Esophagus (tissue), 2 donors: Measurements from ENCODE around the gene MIER1. TPM values are rescaled to one million over a fixed set of nuclear protein-coding genes. Genes with fewer than 3 reads are reported as not detected.
"Not testable (repeated sequence)": the region's sequence is repeated elsewhere in the genome, so short reads cannot be mapped to it uniquely, and the experiment has no call there.

Experiments
- H3K27ac ChIP-seq, 2 donors: one replicate each; pipeline ENCODE4 v1.5.1; 2013; ENCODE audit warnings: low read depth in 2 of 2, mild to moderate bottlenecking in 2 of 2, inconsistent platforms in 1 of 2, low read length in 1 of 2, moderate library complexity in 1 of 2
- H3K27me3 ChIP-seq, 2 donors: one replicate each; pipeline ENCODE4 v1.6.1; 2013; ENCODE audit warnings: low read length in 2 of 2, control low read depth in 1 of 2, mild to moderate bottlenecking in 1 of 2; ENCODE audit not compliant: insufficient read depth in 2 of 2, control insufficient read depth in 1 of 2
- H3K36me3 ChIP-seq, 2 donors: one replicate each; pipeline ENCODE4 v1.6.1; 2013; ENCODE audit warnings: low read length in 1 of 2; ENCODE audit not compliant: control insufficient read depth in 2 of 2, insufficient read depth in 2 of 2
- H3K4me1 ChIP-seq, 2 donors: one replicate each; pipeline ENCODE4 v1.6.1; 2013; ENCODE audit warnings: low read length in 1 of 2; ENCODE audit not compliant: control insufficient read depth in 2 of 2, insufficient read depth in 2 of 2
- H3K4me3 ChIP-seq, 2 donors: one replicate each; pipeline ENCODE4 v1.5.1; 2013; ENCODE audit warnings: low read length in 2 of 2, mild to moderate bottlenecking in 2 of 2, low read depth in 1 of 2, moderate library complexity in 1 of 2
- H3K9me3 ChIP-seq, 2 donors: one replicate each; pipeline ENCODE4 v1.6.1; 2013; ENCODE audit warnings: mild to moderate bottlenecking in 2 of 2, low read depth in 1 of 2, low read length in 1 of 2, moderate library complexity in 1 of 2; ENCODE audit not compliant: control insufficient read depth in 2 of 2, insufficient read depth in 1 of 2
- WGBS, 2 donors: extraction: QIAGEN DNeasy Blood & Tissue Kit; methylation state at CpG; one replicate each; pipeline ENCODE4 v1.1.7; 2013; 5-methylcytosine and 5-hydroxymethylcytosine counted together
- polyA plus RNA-seq, 2 donors: library from polyadenylated mRNA; stranded (reverse); fragments of 200-250 nt; gene quantifications; one replicate each; pipeline ENCODE4 v1.2.3, GENCODE V29; 2013
- donor health status: healthy with polysubstance abuse.
- donor health status: Bipolar disorder and iron deficiency.

The MIER1 gene
- polyA plus RNA-seq, result 1 to 10 TPM; 7.5 to 7.7 TPM

DNA sequence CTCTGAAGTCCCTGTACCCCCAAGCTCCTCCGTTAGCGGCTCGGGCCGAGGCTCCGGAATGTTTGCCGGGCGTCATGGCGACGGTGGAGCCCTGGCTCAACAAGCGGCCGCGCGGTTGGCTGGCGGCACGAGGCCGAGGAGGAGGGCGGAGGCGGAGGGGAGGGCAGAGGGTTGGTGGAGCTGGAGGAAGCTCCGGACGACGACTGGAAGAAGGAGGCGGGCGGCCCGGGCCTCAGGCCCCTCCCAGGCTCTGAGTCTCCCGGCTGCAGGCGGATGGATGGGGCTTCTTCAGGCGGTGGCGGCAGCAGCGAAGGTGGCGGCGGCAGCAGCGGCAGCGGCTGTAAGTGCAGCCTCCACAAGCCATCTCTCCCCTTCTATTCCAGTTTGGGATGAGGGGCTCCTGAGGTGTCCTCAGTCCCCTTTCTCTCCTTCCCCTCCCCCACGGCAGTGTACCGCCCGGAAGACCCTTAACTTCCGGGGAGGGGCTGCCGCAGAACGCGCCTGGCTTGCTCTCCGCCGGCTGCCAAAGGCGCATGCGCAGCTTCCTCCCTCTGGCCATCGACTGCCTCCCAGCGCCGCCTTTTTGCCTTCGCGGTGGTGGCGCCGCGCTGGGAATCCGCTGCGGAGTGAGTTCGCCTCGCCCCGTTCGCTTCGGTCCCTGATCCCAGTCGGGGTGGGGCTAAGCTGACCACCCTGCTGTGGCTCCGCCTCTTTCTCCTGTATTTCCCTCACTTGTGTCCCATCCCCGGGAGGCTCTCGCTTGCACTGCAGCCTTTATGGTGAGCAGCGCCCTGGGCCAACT, at the start of gene MIER1, which contains the start of gene DNAI4:
Gene MIER1 (plus strand): TSS at position 235 of the 802 bp plus-strand sequence. CDS start 39 bp downstream, at position 274.
Gene DNAI4 (minus strand): TSS at position 101 of the 802 bp plus-strand sequence. CDS start 25 bp downstream, at position 76.
- H3K27me3 ChIP-seq, result no peaks in the 10 kb centered on the region
- peak within 1 kb of the TSS; percentile 64 to 82 for H3K4me3 ChIP-seq
- no peaks in the 10 kb centered on the region for H3K9me3 ChIP-seq
- peak within 1 kb of the TSS; percentile 91 to 95 for H3K27ac ChIP-seq
- H3K36me3 ChIP-seq, result no peaks in the 10 kb centered on the region
- peaks cover 0 to 2% of the 10 kb centered on the region in 2 donors for H3K4me1 ChIP-seq
- WGBS, 2 donors, result 0% methylated on average over 59 to 63 of the region's 64 CpGs

- Histone ChIP-seq H3K9me3 (no peaks in the 10 kb centered on the region), H3K36me3 (no peaks in the 10 kb centered on the region), H3K4me3 (no peak overlapping the region), H3K27ac (no peak overlapping the region), H3K4me1 (no peaks in the 10 kb centered on the region), H3K27me3 (no peaks in the 10 kb centered on the region)
- WGBS, 2 donors, result 68 to 86% methylated on average over 1 of the region's 1 CpG
Observed at GRCh38 chr1:66876664-66877063, 48.1 kb upstream of the MIER1 start.

GRCh38 chr1:66889030-66889429, 35.8 kb upstream of the MIER1 start:
- H3K4me1 ChIP-seq, result no peaks in the 10 kb centered on the region
- WGBS, 2 donors, result 96 to 100% methylated on average over 1 of the region's 1 CpG

DNA sequence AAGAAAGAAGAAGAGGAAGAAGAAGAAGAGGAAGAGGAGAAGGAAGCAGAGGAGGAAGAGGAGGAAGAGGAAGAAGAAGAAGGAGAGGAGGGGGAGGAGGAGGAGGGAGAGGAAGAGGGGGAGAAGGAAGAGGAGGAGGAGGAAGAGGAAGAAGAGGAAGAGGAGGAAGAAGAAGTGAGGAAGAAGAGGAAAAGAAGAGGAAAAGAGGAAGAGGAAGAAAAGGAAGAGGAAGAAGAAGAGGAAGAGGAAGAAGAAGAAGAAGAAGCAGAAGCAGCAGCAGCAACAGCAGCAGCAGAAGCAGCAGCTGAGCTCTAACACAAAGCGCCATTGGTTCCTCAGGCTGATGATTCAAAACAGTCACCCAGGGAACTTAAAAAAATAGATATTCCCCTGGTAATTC, 34.2 kb upstream of the MIER1 start:
- Histone ChIP-seq H3K4me3 (no peak overlapping the region), H3K27me3 (no peaks in the 10 kb centered on the region), H3K9me3 (no peaks in the 10 kb centered on the region), H3K36me3 (no peaks in the 10 kb centered on the region), H3K4me1 (no peaks in the 10 kb centered on the region), H3K27ac (no peak overlapping the region)
- 85 to 95% methylated on average over 1 of the region's 1 CpG for WGBS, 2 donors

More at GRCh38 chr1:66889030-66889429, 35.8 kb upstream of the MIER1 start:
- no peaks in the 10 kb centered on the region for H3K36me3 ChIP-seq
- H3K27ac ChIP-seq, result no peak overlapping the region
- H3K9me3 ChIP-seq, result no peaks in the 10 kb centered on the region
- H3K27me3 ChIP-seq, result no peaks in the 10 kb centered on the region
- no peak overlapping the region for H3K4me3 ChIP-seq

- Histone ChIP-seq H3K36me3 (no peaks in the 10 kb centered on the region), H3K4me1 (no peaks in the 10 kb centered on the region), H3K27me3 (no peaks in the 10 kb centered on the region), H3K9me3 (no peaks in the 10 kb centered on the region), H3K4me3 (no peak overlapping the region), H3K27ac (no peak overlapping the region)
- WGBS, 2 donors, result 88 to 89% methylated on average over 3 of the region's 3 CpGs
Observed at GRCh38 chr1:66893712-66894111, 31.1 kb upstream of the MIER1 start.

DNA sequence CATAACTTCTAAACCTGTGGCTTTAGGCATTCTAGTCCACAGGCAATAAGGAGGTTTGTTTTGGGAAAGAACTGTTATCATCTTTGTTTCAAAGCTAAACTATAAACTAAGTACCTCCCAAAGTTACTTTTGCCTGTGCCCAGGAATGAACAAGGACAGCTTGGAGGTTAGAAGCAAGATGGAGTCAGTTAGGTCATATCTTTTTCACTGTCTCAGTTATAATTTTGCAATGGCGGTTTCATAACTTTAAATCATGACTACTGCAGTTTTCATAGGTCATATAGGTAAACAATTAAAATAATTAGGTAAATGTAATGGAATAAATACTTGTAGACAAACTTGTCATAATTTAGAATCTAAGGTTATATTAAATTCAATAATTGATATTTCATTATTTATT, 9.6 kb upstream of the MIER1 start:
- not testable (repeated sequence) for H3K9me3 ChIP-seq, H3K27me3 ChIP-seq, H3K36me3 ChIP-seq, H3K27ac ChIP-seq, H3K4me1 ChIP-seq, H3K4me3 ChIP-seq
- 93 to 97% methylated on average over 1 of the region's 1 CpG for WGBS, 2 donors

DNA sequence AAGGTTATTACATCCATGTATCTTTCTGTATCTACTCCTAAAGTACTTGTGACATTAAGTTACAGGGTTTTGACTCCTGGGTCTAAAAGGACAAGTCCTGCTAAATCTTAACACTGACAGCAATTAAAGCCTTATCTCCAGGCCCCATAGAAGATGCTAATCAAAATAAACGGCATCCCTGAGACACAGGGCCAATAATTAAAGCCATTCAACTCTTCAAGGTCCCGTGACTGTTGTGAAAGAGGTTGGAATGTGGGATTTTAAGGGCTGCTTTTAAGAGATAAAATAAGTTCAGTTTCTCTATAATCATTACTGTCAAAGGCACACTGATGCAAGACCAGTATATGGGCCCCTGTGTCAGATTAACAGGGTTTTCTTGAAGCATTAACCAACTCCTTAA, 8.5 kb upstream of the MIER1 start:
- Histone ChIP-seq H3K9me3 (no peaks in the 10 kb centered on the region), H3K27ac (no peak overlapping the region), H3K4me3 (no peak overlapping the region), H3K4me1 (no peaks in the 10 kb centered on the region), H3K36me3 (no peaks in the 10 kb centered on the region), H3K27me3 (no peaks in the 10 kb centered on the region)
- 56 to 61% methylated on average over 2 of the region's 2 CpGs for WGBS, 2 donors

DNA sequence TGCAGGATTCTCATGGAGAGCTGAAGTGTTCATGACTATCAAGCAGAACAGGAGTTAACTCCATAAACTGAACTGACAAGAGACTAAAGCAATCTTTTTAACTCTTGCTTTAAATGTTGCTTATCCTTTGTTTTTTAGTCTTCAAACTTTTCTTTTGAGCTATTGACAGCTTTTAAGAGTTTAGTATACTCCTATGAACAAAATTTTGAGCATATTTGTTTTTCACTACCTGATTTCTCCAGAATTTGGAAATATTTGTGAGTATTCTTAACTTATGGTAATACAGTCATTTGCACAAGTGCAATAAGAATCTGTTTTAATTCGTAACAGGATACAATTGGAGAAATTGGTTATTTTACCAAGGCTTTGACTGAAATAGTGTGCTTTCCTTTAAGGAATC, 7.3 kb upstream of the MIER1 start:
- Histone ChIP-seq H3K4me1 (no peaks in the 10 kb centered on the region), H3K27me3 (no peaks in the 10 kb centered on the region), H3K9me3 (no peaks in the 10 kb centered on the region), H3K27ac (no peak overlapping the region), H3K4me3 (no peak overlapping the region), H3K36me3 (no peaks in the 10 kb centered on the region)
- 96 to 98% methylated on average over 1 of the region's 1 CpG for WGBS, 2 donors

- no peaks in the 10 kb centered on the region for H3K9me3 ChIP-seq
- WGBS, 2 donors, result 92 to 94% methylated on average over 1 of the region's 1 CpG
- H3K4me1 ChIP-seq, result no peaks in the 10 kb centered on the region
- no peak overlapping the region for H3K4me3 ChIP-seq
- H3K36me3 ChIP-seq, result no peaks in the 10 kb centered on the region
- no peaks in the 10 kb centered on the region for H3K27me3 ChIP-seq
- H3K27ac ChIP-seq, result no peak overlapping the region
Observed at GRCh38 chr1:66919063-66919462, 5.7 kb upstream of the MIER1 start.

GRCh38 chr1:66919828-66920227, 5.0 kb upstream of the MIER1 start:
- WGBS, 2 donors, result 88 to 91% methylated on average over 3 of the region's 3 CpGs
- Histone ChIP-seq H3K4me3 (no peak overlapping the region), H3K9me3 (no peaks in the 10 kb centered on the region), H3K27ac (no peak overlapping the region), H3K36me3 (no peaks in the 10 kb centered on the region), H3K27me3 (no peaks in the 10 kb centered on the region), H3K4me1 (no peaks in the 10 kb centered on the region)
